Glomerular visceral epithelial cell (primary cell): ENCODE measurements around the gene PARS2.

Source experiments
- DNase-seq: peaks from one replicate; pipeline ENCODE4 v3.0.0-alpha.2; 2016; ENCODE audit errors: extremely low spot score

Gene PARS2

DNA sequence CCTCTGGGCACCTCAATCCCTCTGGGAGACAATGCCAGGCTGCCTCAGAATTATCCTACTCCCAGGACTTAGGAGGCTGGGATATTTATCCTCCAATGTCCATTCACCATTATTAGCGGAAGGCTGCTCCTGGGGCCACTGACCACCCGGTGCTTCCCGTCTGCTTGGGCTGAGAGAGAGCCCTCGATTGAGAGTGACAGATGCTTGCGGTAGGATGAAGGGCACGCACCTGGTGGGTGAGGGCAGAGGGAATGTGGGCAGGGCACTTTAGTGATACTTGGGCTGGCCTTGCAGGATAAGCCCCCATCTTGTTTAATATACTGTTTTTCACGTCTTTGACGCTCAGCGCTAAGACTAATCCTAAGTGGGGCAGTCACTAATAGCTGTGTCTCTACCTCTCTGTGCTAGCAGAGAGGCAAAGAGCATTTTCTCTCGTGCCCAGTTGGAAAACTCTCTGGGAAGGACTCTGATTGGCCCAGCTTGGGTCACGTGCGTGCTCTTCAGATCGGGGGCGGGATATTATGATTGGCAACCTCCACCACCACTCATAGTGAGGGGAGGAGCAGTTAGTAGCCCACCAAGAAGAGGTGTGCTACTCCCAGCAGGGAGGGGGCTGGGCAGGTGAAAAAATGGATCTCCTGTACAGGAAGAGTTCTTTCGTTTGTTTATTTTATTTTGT, 10.6 kb upstream of the PARS2 start:
- peak; percentile 18 for DNase-seq

- no peak for DNase-seq
These were observed 8.6 kb upstream of the PARS2 start for GRCh38 chr1:54772951-54773350.

- DNase-seq = peak; percentile 13
These were observed 3.8 kb upstream of the PARS2 start for GRCh38 chr1:54768093-54768492.

- DNase-seq = peak; percentile 32
These were observed 3.2 kb upstream of the PARS2 start for GRCh38 chr1:54767526-54767925.

DNA sequence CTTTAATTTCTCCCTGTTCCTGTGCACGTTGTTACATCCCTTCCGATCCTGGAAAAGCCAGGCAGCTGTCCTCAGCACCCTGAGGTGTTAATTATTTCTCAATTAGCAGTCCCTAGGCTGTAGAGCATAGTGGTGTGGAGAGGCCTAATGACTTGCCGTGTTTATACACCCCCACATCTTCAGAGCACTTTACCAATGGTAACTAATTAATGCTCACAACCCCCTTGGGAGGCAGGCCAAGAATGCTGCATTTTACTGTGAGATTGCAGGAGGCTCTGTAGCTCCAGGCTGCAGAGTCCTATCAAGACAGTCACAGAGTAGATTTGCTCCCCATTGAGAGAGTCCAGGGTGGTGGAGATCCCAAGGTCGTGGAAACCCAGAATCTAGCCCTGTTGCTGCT, 2.4 kb upstream of the PARS2 start:
- no peak for DNase-seq

DNA sequence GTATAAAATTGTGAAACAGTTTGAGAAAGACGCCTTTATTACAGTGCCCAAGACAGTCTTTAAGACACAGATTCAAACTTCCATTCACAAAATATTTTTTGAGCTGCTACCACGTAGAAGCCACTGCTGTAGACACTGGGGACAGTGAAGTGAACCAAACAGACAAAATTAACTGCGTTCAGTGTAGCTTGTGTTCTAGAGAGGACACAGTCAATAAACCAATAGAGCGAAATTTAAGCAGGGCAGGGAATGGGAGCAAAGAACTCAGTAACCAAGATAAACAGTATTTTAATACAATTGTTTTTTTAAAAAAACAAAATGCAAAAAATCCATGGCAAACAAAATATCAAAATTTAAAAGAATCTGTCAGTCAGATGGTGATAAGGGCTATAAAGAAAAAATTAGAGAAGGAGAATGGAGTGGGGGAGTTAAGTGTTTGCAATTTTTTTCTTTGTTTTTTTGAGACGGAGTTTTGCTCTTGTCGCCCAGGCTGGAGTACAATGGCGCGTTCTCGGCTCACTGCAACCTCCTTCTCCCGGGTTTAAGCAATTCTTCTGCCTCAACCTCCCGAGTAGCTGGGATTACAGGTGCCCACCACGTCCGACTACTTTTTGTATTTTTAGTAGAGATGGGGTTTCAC, 719 bp upstream of the PARS2 start:
- DNase-seq = no peak

- DNase-seq = no peak
These were observed 549 bp downstream of the PARS2 start for GRCh38 chr1:54763816-54764132.

DNA sequence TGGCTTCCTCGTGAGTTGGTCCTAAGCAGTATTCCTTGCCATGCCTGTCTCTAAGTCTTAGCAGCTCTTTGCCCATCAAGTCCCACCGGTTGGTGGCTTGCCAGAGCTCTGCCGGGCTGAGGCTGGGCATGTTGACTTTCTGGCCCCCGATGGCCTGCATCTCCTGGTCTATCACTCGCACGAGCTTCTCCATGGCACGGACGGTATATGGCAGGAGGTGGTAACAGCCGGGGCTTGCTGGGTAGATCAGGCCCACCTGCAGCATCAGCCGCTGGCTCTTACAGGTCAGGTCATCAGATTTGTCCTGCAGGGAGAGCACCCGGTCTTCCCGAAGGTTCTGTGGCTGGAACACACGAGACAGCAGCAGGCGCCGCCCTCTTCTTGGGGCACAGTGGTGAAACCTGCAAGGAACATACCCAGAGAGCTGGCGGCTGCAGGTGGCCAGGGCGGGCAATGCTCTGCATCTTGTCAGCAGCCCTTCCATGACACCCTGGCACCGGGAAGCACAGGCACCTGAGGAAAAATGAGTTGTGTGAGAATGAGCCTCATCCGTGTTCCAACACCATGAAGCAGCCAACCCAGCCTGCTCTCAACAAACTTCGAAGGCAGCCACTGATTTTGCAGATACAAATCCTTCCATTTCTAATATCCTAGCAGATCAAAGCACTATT, 5.5 kb downstream of the PARS2 start:
- no peak for DNase-seq

GRCh38 chr1:54757833-54758232, 6.5 kb downstream of the PARS2 start:
- no peak for DNase-seq

GRCh38 chr1:54754486-54755285, 9.6 kb downstream of the PARS2 start:
- no peak for DNase-seq

DNA sequence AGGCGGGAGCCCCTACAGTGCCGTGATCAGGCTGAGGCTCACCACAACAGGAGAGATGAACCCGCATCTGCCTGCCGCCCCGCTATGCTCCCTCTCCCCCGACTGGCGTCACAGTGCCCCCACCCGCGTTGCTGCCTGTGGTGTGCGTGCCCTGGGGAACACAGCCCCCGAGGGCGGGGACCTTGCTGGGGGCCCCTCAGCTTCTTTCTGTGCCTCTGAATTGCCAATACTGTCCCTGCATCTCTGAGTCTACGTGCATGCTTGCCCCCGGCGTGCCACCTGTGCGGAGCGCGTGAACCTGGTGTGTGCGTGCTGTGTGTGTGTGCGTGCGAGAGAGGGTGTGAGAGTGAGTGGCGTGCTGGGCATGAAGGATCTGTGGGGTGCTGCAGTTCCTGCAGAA, 10.3 kb downstream of the PARS2 start:
- DNase-seq = no peak

DNA sequence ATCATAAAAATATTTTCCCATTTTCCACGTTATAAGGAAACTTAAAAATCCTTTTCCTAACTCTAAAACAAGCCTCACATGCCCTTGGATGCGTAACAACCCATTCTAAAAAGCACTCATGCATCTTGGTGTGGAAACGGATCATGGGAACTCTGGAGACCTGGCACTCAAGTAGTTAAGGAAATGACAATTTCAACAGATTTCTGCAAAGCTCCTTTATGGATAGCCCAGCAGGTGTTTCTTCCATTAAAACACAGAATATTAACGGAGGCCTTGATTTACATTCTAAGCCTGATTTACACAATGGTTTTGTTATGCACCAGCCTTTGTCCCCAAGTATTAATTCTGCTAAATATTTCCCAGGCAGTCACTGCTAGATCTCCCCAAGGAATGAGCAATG, 12.9 kb downstream of the PARS2 start:
- DNase-seq = no peak

GRCh38 chr1:54750596-54750995, 13.7 kb downstream of the PARS2 start:
- no peak for DNase-seq

- no peak for DNase-seq
These were observed 16.1 kb downstream of the PARS2 start for GRCh38 chr1:54748094-54748835.

- no peak for DNase-seq
These were observed 18.5 kb downstream of the PARS2 start for GRCh38 chr1:54745864-54746263.

DNA sequence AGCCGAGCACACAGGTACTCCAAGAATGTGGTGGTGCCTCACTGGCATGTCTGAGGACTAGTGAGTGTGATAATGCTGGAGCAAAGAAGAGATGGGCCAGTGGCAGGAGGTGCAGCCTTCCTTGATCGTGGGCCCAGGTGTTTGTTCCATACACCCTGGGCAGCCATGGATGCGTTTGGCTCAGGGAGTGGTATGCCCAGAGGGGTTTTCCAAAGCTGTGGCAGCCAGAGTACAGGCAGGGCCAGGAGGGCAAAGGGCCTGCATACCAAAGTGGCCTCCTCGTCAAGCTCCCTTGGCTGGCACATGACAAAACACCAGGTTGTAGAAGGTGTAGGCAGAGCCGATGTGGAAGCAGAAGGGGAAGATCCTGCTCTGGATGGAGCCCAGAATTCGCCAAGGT, 19.0 kb downstream of the PARS2 start:
- no peak for DNase-seq

- DNase-seq = no peak
These were observed 19.6 kb downstream of the PARS2 start for GRCh38 chr1:54744696-54745095.

GRCh38 chr1:54743416-54744226, 20.7 kb downstream of the PARS2 start:
- no peak for DNase-seq

- no peak for DNase-seq
These were observed 22.0 kb downstream of the PARS2 start for GRCh38 chr1:54742282-54742681.

GRCh38 chr1:54741531-54741930, 22.8 kb downstream of the PARS2 start:
- no peak for DNase-seq

DNA sequence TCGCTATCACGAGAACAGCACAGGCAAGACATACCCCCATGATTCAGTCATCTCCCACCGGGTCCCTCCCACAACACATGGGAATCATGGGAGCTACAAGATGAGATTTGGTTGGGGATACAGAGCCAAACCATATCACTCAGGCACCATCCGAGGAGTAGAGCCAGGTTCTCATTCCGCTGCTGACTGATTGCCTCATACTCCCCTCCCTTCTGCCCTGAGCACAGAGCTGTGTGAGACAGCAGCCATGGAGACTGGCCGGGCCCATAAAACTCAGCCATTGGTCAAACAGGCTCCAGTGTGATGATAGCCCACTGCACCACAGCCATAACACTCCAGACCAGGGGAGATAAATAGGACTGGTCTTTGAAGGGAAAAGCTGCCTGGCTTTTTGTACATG, 26.1 kb downstream of the PARS2 start:
- DNase-seq = no peak
